SK-N-MC (cell line): ENCODE data around the gene FARS2.

ENCODE experiments used
- EZH2 ChIP-seq: fragments of 200-600 bp; sonication (generic); IDR thresholded peaks from one replicate; pipeline ENCODE4 v1.6.1; 2017; ENCODE audit warnings: antibody characterized with exemption
- POLR2AphosphoS5 ChIP-seq: IDR thresholded peaks from 2 replicates; pipeline ENCODE4 v1.6.1; 2012; ENCODE audit warnings: mild to moderate bottlenecking, low read depth, low read length, borderline replicate concordance

- TF ChIP-seq POLR2AphosphoS5, result no peak
- no peak for TF ChIP-seq EZH2
These were observed 253.0 kb downstream of the FARS2 start for GRCh38 chr6:5514353-5514752.
